Measurements from ENCODE around the gene SLC30A3.
"Not testable (repeated sequence)": the region's sequence is repeated elsewhere in the genome, so short reads cannot be mapped to it uniquely, and the experiment has no call there.

SLC30A3 gene

GRCh38 chr2:27303093-27304025 is 40.5 kb upstream of the SLC30A3 start:
- FAIRE-seq (no peak), DNase-seq (ENCODE audit: insufficient read length) (no peak)
- TF ChIP-seq POLR2A (IDR thresholded peaks at IDR 0.05; ENCODE audit: low read depth, low read length) (no peak), POLR2AphosphoS5 (IDR thresholded peaks at IDR 0.05; ENCODE audit: low read depth, low read length) (no peak), TAF1 (IDR thresholded peaks at IDR 0.05; ENCODE audit: borderline replicate concordance, low read depth, low read length) (no peak)

GRCh38 chr2:27300606-27301005 is 37.8 kb upstream of the SLC30A3 start:
- FAIRE-seq, result not testable (repeated sequence)

GRCh38 chr2:27298391-27299080 is 35.7 kb upstream of the SLC30A3 start:
- no peak for FAIRE-seq
- TF ChIP-seq TAF1 (IDR thresholded peaks at IDR 0.05; ENCODE audit: borderline replicate concordance, low read depth, low read length) (no peak), POLR2A (IDR thresholded peaks at IDR 0.05; ENCODE audit: low read depth, low read length) (no peak), POLR2AphosphoS5 (IDR thresholded peaks at IDR 0.05; ENCODE audit: low read depth, low read length) (no peak)
- no peak for DNase-seq (ENCODE audit: insufficient read length)

More at GRCh38 chr2:27300606-27301005, 37.8 kb upstream of the SLC30A3 start:
- not testable (repeated sequence) for DNase-seq (ENCODE audit: insufficient read length)

- TF ChIP-seq POLR2A (IDR thresholded peaks at IDR 0.05; ENCODE audit: low read depth, low read length) (no peak), TAF1 (IDR thresholded peaks at IDR 0.05; ENCODE audit: borderline replicate concordance, low read depth, low read length) (no peak), POLR2AphosphoS5 (IDR thresholded peaks at IDR 0.05; ENCODE audit: low read depth, low read length) (no peak)
- FAIRE-seq (no peak), DNase-seq (ENCODE audit: insufficient read length) (no peak)
These were observed 34.3 kb upstream of the SLC30A3 start for GRCh38 chr2:27297195-27297594.

GRCh38 chr2:27296481-27296880 is 33.6 kb upstream of the SLC30A3 start:
- TF ChIP-seq POLR2AphosphoS5 (IDR thresholded peaks at IDR 0.05; ENCODE audit: low read depth, low read length) (no peak), TAF1 (IDR thresholded peaks at IDR 0.05; ENCODE audit: borderline replicate concordance, low read depth, low read length) (no peak), POLR2A (IDR thresholded peaks at IDR 0.05; ENCODE audit: low read depth, low read length) (no peak)
- no peak for FAIRE-seq
- DNase-seq (ENCODE audit: insufficient read length), result no peak

GRCh38 chr2:27294928-27295327 is 32.1 kb upstream of the SLC30A3 start:
- DNase-seq (ENCODE audit: insufficient read length), result no peak
- no peak for TF ChIP-seq POLR2AphosphoS5 (IDR thresholded peaks at IDR 0.05; ENCODE audit: low read depth, low read length)
- TF ChIP-seq POLR2A (IDR thresholded peaks at IDR 0.05; ENCODE audit: low read depth, low read length), result no peak
- no peak for TF ChIP-seq TAF1 (IDR thresholded peaks at IDR 0.05; ENCODE audit: borderline replicate concordance, low read depth, low read length)
- no peak for FAIRE-seq

GRCh38 chr2:27291865-27292264 is 29.0 kb upstream of the SLC30A3 start:
- no peak for FAIRE-seq
- DNase-seq (ENCODE audit: insufficient read length), result no peak
- TF ChIP-seq POLR2AphosphoS5 (IDR thresholded peaks at IDR 0.05; ENCODE audit: low read depth, low read length), result no peak
- TF ChIP-seq POLR2A (IDR thresholded peaks at IDR 0.05; ENCODE audit: low read depth, low read length), result no peak
- TF ChIP-seq TAF1 (IDR thresholded peaks at IDR 0.05; ENCODE audit: borderline replicate concordance, low read depth, low read length), result no peak

- TF ChIP-seq POLR2AphosphoS5 (IDR thresholded peaks at IDR 0.05; ENCODE audit: low read depth, low read length), result no peak
- TF ChIP-seq POLR2A (IDR thresholded peaks at IDR 0.05; ENCODE audit: low read depth, low read length), result no peak
- no peak for TF ChIP-seq TAF1 (IDR thresholded peaks at IDR 0.05; ENCODE audit: borderline replicate concordance, low read depth, low read length)
- DNase-seq (ENCODE audit: insufficient read length) (no peak), FAIRE-seq (no peak)
These were observed 27.7 kb upstream of the SLC30A3 start for GRCh38 chr2:27290549-27290948.

- TF ChIP-seq POLR2AphosphoS5 (IDR thresholded peaks at IDR 0.05; ENCODE audit: low read depth, low read length) (no peak), TAF1 (IDR thresholded peaks at IDR 0.05; ENCODE audit: borderline replicate concordance, low read depth, low read length) (no peak), POLR2A (IDR thresholded peaks at IDR 0.05; ENCODE audit: low read depth, low read length) (no peak)
- FAIRE-seq (no peak), DNase-seq (ENCODE audit: insufficient read length) (no peak)
These were observed 25.8 kb upstream of the SLC30A3 start for GRCh38 chr2:27288610-27289009.

- DNase-seq (ENCODE audit: insufficient read length), result no peak
- no peak for FAIRE-seq
- TF ChIP-seq POLR2AphosphoS5 (IDR thresholded peaks at IDR 0.05; ENCODE audit: low read depth, low read length) (no peak), POLR2A (IDR thresholded peaks at IDR 0.05; ENCODE audit: low read depth, low read length) (no peak), TAF1 (IDR thresholded peaks at IDR 0.05; ENCODE audit: borderline replicate concordance, low read depth, low read length) (no peak)
These were observed 22.6 kb upstream of the SLC30A3 start for GRCh38 chr2:27285481-27285880.

GRCh38 chr2:27284996-27285395 is 22.1 kb upstream of the SLC30A3 start:
- no peak for TF ChIP-seq POLR2AphosphoS5 (IDR thresholded peaks at IDR 0.05; ENCODE audit: low read depth, low read length)
- no peak for TF ChIP-seq POLR2A (IDR thresholded peaks at IDR 0.05; ENCODE audit: low read depth, low read length)
- TF ChIP-seq TAF1 (IDR thresholded peaks at IDR 0.05; ENCODE audit: borderline replicate concordance, low read depth, low read length), result no peak
- FAIRE-seq, result no peak
- no peak for DNase-seq (ENCODE audit: insufficient read length)

- DNase-seq (ENCODE audit: insufficient read length) (no peak), FAIRE-seq (no peak)
- TF ChIP-seq TAF1 (IDR thresholded peaks at IDR 0.05; ENCODE audit: borderline replicate concordance, low read depth, low read length), result no peak
- no peak for TF ChIP-seq POLR2AphosphoS5 (IDR thresholded peaks at IDR 0.05; ENCODE audit: low read depth, low read length)
- TF ChIP-seq POLR2A (IDR thresholded peaks at IDR 0.05; ENCODE audit: low read depth, low read length), result no peak
These were observed 20.0 kb upstream of the SLC30A3 start for GRCh38 chr2:27282892-27283291.

Data from GM12892 (cell line).